Transverse colon (tissue), 4 donors: ENCODE data around the gene DTWD1.

Experiments used
- EP300 ChIP-seq: sonication (generic); formaldehyde crosslinking; IDR thresholded peaks from one replicate; pipeline ENCODE4 v1.6.1; 2017; ENCODE audit warnings: antibody characterized with exemption, low read depth
- POLR2AphosphoS5 ChIP-seq, 3 donors: sonication (generic); formaldehyde crosslinking; IDR thresholded peaks; one replicate each; pipeline ENCODE4 v1.6.1; 2016; ENCODE audit warnings: antibody characterized with exemption in 3 of 3
- TF ChIP-seq, protein P1 (sequence below), 5 experiments: fragments of 200-600 bp in 3 of 5; fragments of 450-650 bp in 2 of 5; sonication (generic) in 3 of 5; IDR thresholded peaks; 1 replicate in 2 of 5; 2 replicates in 3 of 5; pipeline ENCODE4 v1.5.1; 2016 to 2017; ENCODE audit warnings: antibody characterized with exemption in 5 of 5, inconsistent platforms in 3 of 5, mild to moderate bottlenecking in 2 of 5, moderate library complexity in 1 of 5

DNA sequence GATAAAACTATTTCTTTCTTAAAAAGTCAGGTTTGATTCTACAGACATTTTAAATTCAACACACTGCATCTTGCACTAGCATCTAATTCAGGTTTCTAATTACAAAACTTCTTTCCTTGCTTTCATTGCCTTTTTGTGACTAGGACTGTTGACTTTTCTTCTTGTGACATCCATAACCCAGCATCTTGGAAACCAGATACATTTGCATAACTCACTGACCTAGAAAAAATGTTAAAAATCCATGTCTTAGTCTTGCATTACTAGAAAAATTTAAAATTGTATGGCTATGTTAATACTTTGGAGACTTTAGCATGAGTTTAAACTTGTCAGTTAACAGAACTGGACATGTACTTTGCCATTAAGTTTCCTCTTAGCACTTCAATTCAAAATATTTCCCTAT lies 72.7 kb downstream of the DTWD1 start:
- TF ChIP-seq, protein P1, sequence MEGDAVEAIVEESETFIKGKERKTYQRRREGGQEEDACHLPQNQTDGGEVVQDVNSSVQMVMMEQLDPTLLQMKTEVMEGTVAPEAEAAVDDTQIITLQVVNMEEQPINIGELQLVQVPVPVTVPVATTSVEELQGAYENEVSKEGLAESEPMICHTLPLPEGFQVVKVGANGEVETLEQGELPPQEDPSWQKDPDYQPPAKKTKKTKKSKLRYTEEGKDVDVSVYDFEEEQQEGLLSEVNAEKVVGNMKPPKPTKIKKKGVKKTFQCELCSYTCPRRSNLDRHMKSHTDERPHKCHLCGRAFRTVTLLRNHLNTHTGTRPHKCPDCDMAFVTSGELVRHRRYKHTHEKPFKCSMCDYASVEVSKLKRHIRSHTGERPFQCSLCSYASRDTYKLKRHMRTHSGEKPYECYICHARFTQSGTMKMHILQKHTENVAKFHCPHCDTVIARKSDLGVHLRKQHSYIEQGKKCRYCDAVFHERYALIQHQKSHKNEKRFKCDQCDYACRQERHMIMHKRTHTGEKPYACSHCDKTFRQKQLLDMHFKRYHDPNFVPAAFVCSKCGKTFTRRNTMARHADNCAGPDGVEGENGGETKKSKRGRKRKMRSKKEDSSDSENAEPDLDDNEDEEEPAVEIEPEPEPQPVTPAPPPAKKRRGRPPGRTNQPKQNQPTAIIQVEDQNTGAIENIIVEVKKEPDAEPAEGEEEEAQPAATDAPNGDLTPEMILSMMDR (IDR thresholded peaks at IDR 0.05) = no peak
- TF ChIP-seq POLR2AphosphoS5 (IDR thresholded peaks at IDR 0.05) = no peak
- no peak for TF ChIP-seq EP300
